Measurements from ENCODE around the gene SPEF1.
"Not testable (repeated sequence)": the region's sequence is repeated elsewhere in the genome, so short reads cannot be mapped to it uniquely, and the experiment has no call there.

SPEF1 gene

GRCh38 chr20:3808544-3808943 is 27.3 kb upstream of the SPEF1 start:
- DNase-seq, result no peak

GRCh38 chr20:3804781-3805180 is 23.5 kb upstream of the SPEF1 start:
- no peak for DNase-seq

DNA sequence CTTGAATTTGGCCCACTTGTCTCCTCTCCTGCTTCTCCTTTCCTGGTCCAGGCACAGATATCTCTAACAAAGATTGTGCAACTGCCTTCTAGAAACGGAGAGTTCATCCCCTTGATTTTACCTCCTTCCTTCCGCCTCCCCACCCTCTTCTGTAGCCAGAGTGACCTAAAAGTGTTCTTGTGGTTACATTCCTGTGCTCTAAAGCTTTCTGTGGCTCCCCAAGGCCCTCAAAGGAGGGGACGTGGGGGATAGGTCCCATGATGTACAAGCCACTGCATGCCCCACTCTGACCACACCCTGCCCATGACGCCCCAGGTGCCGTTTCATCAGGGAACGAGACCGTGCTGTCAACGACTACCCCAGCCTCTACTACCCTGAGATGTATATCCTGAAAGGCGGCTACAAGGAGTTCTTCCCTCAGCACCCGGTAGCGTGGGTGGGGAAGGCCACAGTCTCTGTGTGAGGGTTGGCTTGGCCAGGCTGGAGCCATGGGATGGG is 23.1 kb upstream of the SPEF1 start:
- no peak for DNase-seq

DNA sequence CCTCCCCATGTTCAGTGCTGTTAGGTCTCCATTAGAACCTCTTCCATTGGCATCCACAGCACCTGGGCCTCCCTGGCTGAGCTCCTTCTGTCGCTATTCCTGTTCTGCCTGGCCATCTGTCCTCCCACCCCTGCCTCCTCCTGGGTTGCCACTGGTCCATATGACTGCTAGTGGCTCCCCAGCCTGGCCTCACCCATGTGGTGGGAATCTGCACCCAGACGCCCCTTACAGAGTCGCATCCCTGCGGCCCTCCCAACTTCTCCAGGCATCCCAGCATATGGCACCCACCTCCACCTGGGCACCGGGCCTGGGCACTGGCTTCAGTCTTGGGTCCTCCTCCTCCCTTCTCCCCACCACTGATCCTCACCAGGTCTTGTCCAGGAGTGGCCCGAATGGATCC is 22.6 kb upstream of the SPEF1 start:
- DNase-seq, result no peak

GRCh38 chr20:3803289-3803688 is 22.0 kb upstream of the SPEF1 start:
- DNase-seq, result no peak

- no peak for DNase-seq
Measured at GRCh38 chr20:3802524-3803239, 21.4 kb upstream of the SPEF1 start.

GRCh38 chr20:3801846-3802245 is 20.6 kb upstream of the SPEF1 start:
- DNase-seq, result no peak

GRCh38 chr20:3801299-3801698 is 20.1 kb upstream of the SPEF1 start:
- DNase-seq, result no peak

DNA sequence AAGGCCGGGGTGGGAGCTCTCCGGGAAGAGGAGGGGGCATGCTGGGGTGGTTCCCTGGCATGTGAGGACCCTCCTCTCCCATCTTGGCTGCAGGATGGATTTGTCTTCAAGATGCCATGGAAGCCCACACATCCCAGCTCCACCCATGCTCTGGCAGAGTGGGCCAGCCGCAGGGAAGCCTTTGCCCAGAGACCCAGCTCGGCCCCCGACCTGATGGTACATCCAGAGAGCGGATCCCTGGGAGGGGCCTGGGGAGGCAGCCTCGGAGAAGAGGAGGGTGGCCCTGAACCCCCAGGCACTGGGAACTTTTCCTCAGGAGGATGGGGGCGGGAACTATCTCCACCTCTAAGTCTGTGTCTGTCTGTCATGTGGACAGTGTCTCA is 19.6 kb upstream of the SPEF1 start:
- no peak for DNase-seq

- no peak for DNase-seq
Measured at GRCh38 chr20:3800256-3800877, 19.1 kb upstream of the SPEF1 start.

DNA sequence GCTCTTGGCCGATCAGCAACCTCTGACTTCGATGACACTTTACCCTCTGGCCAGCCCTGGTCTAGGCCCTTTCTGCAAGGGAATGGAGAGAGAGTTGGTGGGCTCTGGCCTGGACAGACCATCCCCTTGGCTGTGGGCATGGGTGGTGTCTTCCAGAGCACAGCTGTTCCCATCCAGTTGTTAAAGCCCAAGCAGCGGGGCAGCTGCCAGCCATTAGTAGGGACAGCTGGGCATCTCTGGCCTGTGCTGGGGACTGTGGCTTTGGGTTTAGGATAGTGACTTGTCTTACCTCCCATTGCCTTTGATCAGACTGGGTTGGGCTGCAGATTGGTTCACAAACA is 17.6 kb upstream of the SPEF1 start:
- DNase-seq, result peak in 1 of 2 experiments; percentile 24

DNA sequence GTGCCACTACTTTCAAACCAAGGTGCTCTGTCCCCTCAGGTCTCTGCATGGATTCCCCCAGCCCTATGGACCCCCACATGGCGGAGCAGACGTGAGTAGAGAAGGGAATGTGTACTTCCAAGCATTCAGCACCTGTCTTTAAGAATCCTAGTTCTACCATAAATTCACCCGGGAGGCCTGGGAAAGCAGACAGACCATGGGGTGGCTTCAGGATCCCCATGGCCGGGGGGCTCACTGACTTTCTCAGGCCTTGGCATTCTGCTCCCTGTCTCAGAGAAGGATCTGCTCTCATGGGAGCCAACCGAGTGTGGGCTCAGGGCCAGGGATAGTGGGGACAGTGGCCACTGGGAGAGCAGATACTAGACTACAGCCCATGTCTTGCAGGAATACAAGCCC is 17.1 kb upstream of the SPEF1 start:
- peak in 1 of 2 experiments; percentile 3 for DNase-seq

DNA sequence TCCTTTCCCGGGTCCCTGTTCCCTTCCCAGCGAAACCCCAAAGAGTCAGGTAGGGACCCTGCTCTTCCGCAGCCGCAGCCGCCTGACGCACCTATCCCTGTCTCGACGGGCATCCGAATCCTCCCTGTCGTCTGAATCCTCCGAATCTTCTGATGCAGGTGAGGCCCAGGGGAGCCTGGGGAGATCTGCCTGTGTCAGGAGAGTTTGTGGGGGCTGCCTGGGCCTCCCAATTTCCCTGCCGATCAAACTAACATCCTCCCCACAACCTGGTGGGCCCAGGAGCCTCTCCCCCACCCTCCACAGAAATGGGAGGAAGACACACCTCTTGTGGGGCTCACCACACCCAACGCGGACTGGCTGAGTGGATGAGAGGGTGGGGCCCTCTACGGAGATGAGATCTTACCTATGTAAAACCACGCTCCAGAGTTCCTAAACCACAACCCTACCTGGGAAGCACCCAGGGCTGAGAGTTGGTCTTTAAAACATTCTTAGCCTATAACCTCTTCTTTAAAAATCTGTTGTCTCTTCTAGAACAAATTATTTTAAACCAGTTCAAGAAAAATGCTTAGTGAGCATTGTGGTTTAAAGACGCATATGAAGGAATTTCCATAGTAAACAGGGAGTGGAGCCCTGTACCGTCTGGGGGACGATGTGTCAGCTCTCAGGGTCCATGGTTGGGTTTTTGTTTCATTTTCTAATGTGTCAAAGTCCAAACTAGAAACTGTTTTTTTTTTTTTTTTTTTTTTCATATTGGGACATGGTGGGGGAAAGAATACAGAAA is 16.5 kb upstream of the SPEF1 start:
- DNase-seq, result peak in 1 of 2 experiments; percentile 70

- DNase-seq, result peak in 1 of 2 experiments; percentile 5
Measured at GRCh38 chr20:3797226-3797545, 15.9 kb upstream of the SPEF1 start.

GRCh38 chr20:3796477-3797225 is 15.4 kb upstream of the SPEF1 start:
- DNase-seq, result peak in 1 of 2 experiments; percentile 27

GRCh38 chr20:3795511-3796468 is 14.5 kb upstream of the SPEF1 start, which contains the start of gene CDC25B:
TSS of gene CDC25B (plus strand) at chr20:3796310. CDS start at chr20:3796532, 222 bp downstream.
- DNase-seq, result peak; percentile 94 to 95

DNA sequence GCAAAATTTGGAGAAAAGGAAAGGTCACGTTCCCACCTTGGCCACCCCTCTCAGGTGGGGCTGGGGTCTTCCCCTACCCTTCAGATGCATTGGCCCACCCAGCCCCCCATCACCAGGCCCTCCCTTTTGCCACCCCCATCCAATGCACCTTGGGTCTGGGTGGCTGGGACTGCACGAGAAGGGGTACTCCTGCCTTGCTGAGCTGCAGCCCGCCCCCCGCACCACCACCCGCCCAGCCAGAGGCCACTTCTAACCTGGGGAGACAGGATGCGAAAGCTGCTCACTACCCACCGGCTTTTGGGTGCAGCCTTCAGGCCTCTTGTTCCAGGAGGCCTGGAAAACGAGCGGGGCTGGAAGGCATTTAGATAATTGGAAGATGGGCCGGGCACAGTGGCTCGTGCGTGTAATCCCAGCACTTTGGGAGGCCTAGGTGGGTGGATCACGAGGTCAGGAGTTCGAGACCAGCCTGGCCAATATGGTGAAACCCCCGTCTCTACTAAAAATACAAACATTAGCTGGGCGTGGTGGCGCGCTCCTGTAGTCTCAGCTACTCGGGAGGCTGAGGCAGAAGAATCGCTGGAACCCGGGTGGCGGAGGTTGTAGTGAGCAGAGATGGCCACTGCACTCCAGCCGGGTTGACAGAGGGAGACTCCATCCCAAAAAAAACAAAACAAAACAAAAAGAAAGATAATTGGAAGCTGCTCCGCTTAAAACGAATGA is 13.6 kb upstream of the SPEF1 start:
- peak in 1 of 2 experiments; percentile 4 for DNase-seq

GRCh38 chr20:3794168-3794567 is 12.9 kb upstream of the SPEF1 start:
- not testable (repeated sequence) for DNase-seq

GRCh38 chr20:3789201-3789600 is 8.0 kb upstream of the SPEF1 start:
- not testable (repeated sequence) for DNase-seq

GRCh38 chr20:3788685-3789155 is 7.5 kb upstream of the SPEF1 start:
- no peak for DNase-seq
